NT2/D1 (cell line): ENCODE data around the gene MYO1F.

ENCODE experiments used
- SUZ12 ChIP-seq: IDR thresholded peaks from 2 replicates; pipeline ENCODE4 v1.6.1; 2011; ENCODE audit not compliant: insufficient read length, insufficient read depth; ENCODE audit errors: extremely low read depth
- YY1 ChIP-seq: IDR thresholded peaks from 2 replicates; pipeline ENCODE4 v1.6.1; 2011; ENCODE audit not compliant: insufficient read length, insufficient read depth
- ZNF274 ChIP-seq: IDR thresholded peaks from 2 replicates; pipeline ENCODE4 v1.6.1; 2011; ENCODE audit warnings: mild to moderate bottlenecking, low read depth, low read length

DNA sequence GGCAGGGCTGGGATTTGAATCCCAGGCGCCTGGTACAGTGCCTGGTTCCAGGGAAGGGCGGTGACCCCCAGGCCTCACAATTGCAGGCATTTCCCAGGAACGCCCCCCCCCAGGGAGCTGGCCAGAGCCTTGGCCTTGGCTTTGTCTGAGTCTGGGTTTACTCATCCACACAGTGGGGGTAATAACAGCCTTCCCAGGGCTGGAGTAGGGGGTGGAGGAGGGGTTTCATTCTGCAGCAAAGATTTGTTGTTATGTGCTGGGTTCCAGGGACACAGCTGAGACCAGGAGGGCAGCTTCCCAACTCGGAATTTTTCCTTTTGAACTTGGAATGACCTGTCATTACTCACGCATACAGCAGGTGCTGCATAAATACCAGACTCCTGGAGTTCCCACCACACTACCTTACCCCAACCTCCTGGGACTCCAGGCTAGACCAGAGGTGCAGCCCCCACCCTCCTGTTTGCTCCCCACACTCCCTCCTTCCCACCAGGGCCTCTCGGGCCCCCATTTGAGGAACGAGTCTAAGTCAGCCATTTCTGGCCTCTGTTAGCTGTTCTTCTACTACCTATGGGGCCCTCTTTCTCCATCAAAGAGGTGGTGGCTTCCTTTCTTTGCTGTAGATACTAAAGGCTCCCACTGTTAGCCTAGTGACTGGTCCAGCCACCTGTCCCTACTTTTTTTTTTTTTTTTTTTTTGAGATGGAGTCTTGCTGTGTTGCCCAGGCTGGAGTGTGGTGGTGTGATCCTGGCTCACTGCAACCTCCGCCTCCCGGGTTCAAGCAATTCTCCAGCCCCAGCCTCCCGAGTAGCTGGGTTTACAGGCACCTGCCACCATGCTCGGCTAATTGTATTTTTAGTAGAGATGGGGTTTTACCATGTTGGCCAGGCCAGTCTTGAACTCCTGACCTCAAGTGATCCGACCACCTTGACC, 34.9 kb upstream of the MYO1F start:
- no peak for TF ChIP-seq ZNF274
- no peak for TF ChIP-seq SUZ12
- TF ChIP-seq YY1: no peak
